K562 (cell line): Measurements from ENCODE around the gene NSF.

Experiments
- CTCF ChIP-seq, 3 experiments: IDR thresholded peaks in 2 of 3; conservative IDR thresholded peaks in 1 of 3; 2 replicates each; pipeline ENCODE4 v1.5.1; 2011 to 2012; ENCODE audit warnings: low read length in 3 of 3, mild to moderate bottlenecking in 3 of 3, control low read depth in 2 of 3, improper control_type of control experiment in 1 of 3, inconsistent platforms in 1 of 3, low read depth in 1 of 3, mixed read lengths in 1 of 3, moderate library complexity in 1 of 3; ENCODE audit not compliant: insufficient read depth in 2 of 3
- ESRRA ChIP-seq: fragments of 450-650 bp; IDR thresholded peaks from 2 replicates; pipeline ENCODE4 v1.6.1; 2014; ENCODE audit warnings: low read depth, mild to moderate bottlenecking, moderate library complexity, borderline replicate concordance
- HDAC1 ChIP-seq, 2 experiments: fragments of 450-650 bp; IDR thresholded peaks; 2 replicates each; pipeline ENCODE4 v1.6.1; 2016 to 2017; ENCODE audit warnings: inconsistent platforms in 1 of 2, mild to moderate bottlenecking in 1 of 2, moderate library complexity in 1 of 2
- HMGXB4 ChIP-seq: sonication (generic); formaldehyde crosslinking; IDR thresholded peaks from 2 replicates; pipeline ENCODE4 v1.8.1; 2023; ENCODE audit warnings: mild to moderate bottlenecking, missing genetic modification reagents
- NR4A1 ChIP-seq, 2 experiments: fragments of 250-450 bp in 1 of 2; fragments of 450-650 bp in 1 of 2; sonication (Bioruptor Pico) in 1 of 2; IDR thresholded peaks; 2 replicates each; pipeline versions ENCODE4 v1.4.0 to v1.6.1; 2016 to 2020; ENCODE audit warnings: mild to moderate bottlenecking in 2 of 2, missing compliant biosample characterization in 1 of 2, missing genetic modification characterization in 1 of 2, moderate library complexity in 1 of 2
- RAD21 ChIP-seq, 2 experiments: fragments of 250-450 bp in 1 of 2; fragments of 450-650 bp in 1 of 2; sonication (Bioruptor Pico) in 1 of 2; formaldehyde crosslinking in 1 of 2; IDR thresholded peaks in 1 of 2; conservative IDR thresholded peaks in 1 of 2; 2 replicates each; pipeline versions ENCODE4 v1.4.0 to v1.8.0; 2020 to 2022; ENCODE audit warnings: mild to moderate bottlenecking in 2 of 2, moderate library complexity in 1 of 2
- SREBF1 ChIP-seq: fragments of 150-350 bp; IDR thresholded peaks from 2 replicates; pipeline ENCODE4 v1.6.1; 2014; ENCODE audit warnings: antibody characterized with exemption, low read depth, low read length, borderline replicate concordance
- TAF1 ChIP-seq: IDR thresholded peaks from 2 replicates; pipeline ENCODE4 v1.6.1; 2011; ENCODE audit warnings: mild to moderate bottlenecking, low read length, moderate library complexity; ENCODE audit not compliant: insufficient read depth, control insufficient read depth, severe bottlenecking; ENCODE audit errors: extremely low read depth
- THRA ChIP-seq: fragments of 450-650 bp; IDR thresholded peaks from 2 replicates; pipeline ENCODE4 v1.6.1; 2017; ENCODE audit warnings: mild to moderate bottlenecking, moderate library complexity

GRCh38 chr17:46756861-46757260 is 166.4 kb downstream of the NSF start:
- TF ChIP-seq HMGXB4 (CRISPR knock-in tag), result no peak
- TF ChIP-seq THRA, result no peak
- TF ChIP-seq NR4A1 (CRISPR knock-in tag; IDR thresholded peaks at IDR 0.05), result no peak
- no peak for TF ChIP-seq NR4A1 (tag; IDR thresholded peaks at IDR 0.05)
- no peak for TF ChIP-seq ESRRA
- no peak for TF ChIP-seq SREBF1
- no peak for TF ChIP-seq RAD21 (CRISPR knock-in tag; conservative IDR thresholded peaks at IDR 0.05 in 1 of 2, IDR thresholded peaks at IDR 0.05 in 1 of 2)
- TF ChIP-seq CTCF (IDR thresholded peaks at IDR 0.05 in 2 of 3, conservative IDR thresholded peaks at IDR 0.05 in 1 of 3; ENCODE audit: insufficient read depth in 2 of 3, low read depth in 1 of 3, low read length in 3 of 3), result no peak
- TF ChIP-seq TAF1, result no peak
- TF ChIP-seq HDAC1 (IDR thresholded peaks at IDR 0.05), result no peak
